GM23248 (cell line): ENCODE results near the gene PLXDC2.

Experiments
- EZH2 ChIP-seq: fragments of 200-600 bp; sonication (generic); IDR thresholded peaks from 2 replicates; pipeline ENCODE4 v1.6.1; 2018; ENCODE audit warnings: antibody characterized with exemption, mild to moderate bottlenecking; ENCODE audit not compliant: insufficient read depth, poor library complexity, severe bottlenecking
- EZH2phosphoT487 ChIP-seq: fragments of 200-600 bp; sonication (generic); IDR thresholded peaks from 2 replicates; pipeline ENCODE4 v1.6.1; 2018; ENCODE audit warnings: antibody characterized with exemption, moderate library complexity, mild to moderate bottlenecking, low read depth; ENCODE audit not compliant: insufficient read depth

DNA sequence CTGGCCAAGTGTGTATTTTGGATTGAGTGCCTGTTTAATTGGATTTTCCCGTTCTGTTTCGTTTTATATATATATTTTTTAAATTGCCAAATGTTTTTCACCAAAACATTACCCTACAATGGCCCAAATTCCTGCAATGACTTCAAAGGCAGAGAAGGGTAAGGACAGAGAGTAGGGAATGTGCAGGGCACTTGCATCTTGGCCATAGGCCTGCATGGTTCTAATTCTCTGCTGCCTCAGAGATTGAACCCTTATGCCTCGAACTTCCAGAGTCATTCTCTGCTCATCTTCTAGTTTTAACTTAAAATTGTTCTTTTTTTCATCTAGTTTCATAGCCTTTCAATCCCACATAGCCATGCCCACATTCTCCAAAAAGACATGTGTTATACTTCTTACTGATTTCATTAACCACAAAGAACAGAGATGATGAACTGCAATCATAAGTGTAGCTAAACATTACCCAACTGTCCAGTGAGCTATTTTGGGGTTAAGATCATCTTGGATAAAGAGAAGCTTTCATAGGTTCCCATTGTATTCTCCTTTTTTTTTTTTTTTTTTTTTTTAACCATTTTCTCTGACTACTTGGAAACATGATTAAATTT lies 177.6 kb downstream of the PLXDC2 start:
- TF ChIP-seq EZH2phosphoT487 (no peak), EZH2 (no peak)
